Body of pancreas (tissue), 4 donors: Measurements from ENCODE around the gene PER3. TPM values are rescaled to one million over a fixed set of nuclear protein-coding genes. Genes with fewer than 3 reads are reported as not detected.
A peak's percentile ranks its signal among the peaks of the same experiment; 100 is the strongest.

Experiments used
- ATAC-seq: fragments of 150-250 bp; one replicate; pipeline ENCODE4 v1.9.1; 2016
- DNase-seq, 4 donors: peaks; one replicate each; pipeline ENCODE4 v3.0.0-alpha.2; 2019
- H3K27ac ChIP-seq, 4 donors: fragments of 200-600 bp; sonication (generic); 1 replicate in 3 of 4; 2 replicates in 1 of 4; pipeline versions ENCODE4 v1.5.1 to v1.6.1; 2016 to 2019; ENCODE audit warnings: mild to moderate bottlenecking in 1 of 4, mixed read lengths in 1 of 4, moderate library complexity in 1 of 4
- H3K27me3 ChIP-seq, 2 donors: fragments of 200-600 bp; sonication (generic); one replicate each; pipeline ENCODE4 v1.6.0; 2016; ENCODE audit warnings: mild to moderate bottlenecking in 1 of 2
- H3K36me3 ChIP-seq, 2 donors: fragments of 200-600 bp; sonication (generic); replicated peaks in 1 of 2; 2 replicates each; pipeline ENCODE4 v1.5.1; 2016; ENCODE audit warnings: low read depth in 2 of 2; ENCODE audit not compliant: insufficient read depth in 1 of 2
- H3K4me1 ChIP-seq: fragments of 200-600 bp; sonication (generic); one replicate; pipeline ENCODE4 v1.6.0; 2016
- H3K4me3 ChIP-seq, 2 donors: fragments of 200-600 bp; sonication (generic); 1 replicate in 1 of 2; 2 replicates in 1 of 2; pipeline ENCODE4 v1.5.1; 2016 to 2019
- H3K9me3 ChIP-seq, 3 donors: fragments of 200-600 bp; sonication (generic); 1 replicate in 2 of 3; 2 replicates in 1 of 3; pipeline ENCODE4 v1.5.1; 2016
- CTCF ChIP-seq, 7 experiments: fragments of 450-650 bp in 4 of 7; fragments of 200-600 bp in 3 of 7; sonication (generic) in 3 of 7; IDR thresholded peaks; one replicate each; pipeline ENCODE4 v1.5.1; 2016 to 2019; ENCODE audit warnings: antibody characterized with exemption in 7 of 7
- POLR2A ChIP-seq, 3 donors: fragments of 450-650 bp; IDR thresholded peaks; one replicate each; pipeline ENCODE4 v1.6.1; 2016; ENCODE audit warnings: antibody characterized with exemption in 3 of 3, mild to moderate bottlenecking in 2 of 3
- WGBS, 2 donors: methylation state at CpG; one replicate each; pipeline ENCODE4 v1.1.5; 2017; 5-methylcytosine and 5-hydroxymethylcytosine counted together
- intact Hi-C: fragments of 100-400 bp; cut with DNase I; formaldehyde crosslinking; loops from one replicate; pipeline ENCODE4 v1.15.1; 2023
- total RNA-seq, 2 donors: library from RNA; depleted of rRNA; stranded (reverse); fragments of >200 nt; gene quantifications; one replicate each; pipeline ENCODE4 v1.1.0, GENCODE V29; 2016

The PER3 gene
- total RNA-seq, 2 donors from 2014 or later = 10.4 to 11.9 TPM

GRCh38 chr1:7747605-7748004 lies 36.5 kb upstream of the PER3 start:
- Histone ChIP-seq H3K9me3 (no peaks in the 10 kb centered on the region), H3K27ac (no peak overlapping the region), H3K4me3 (no peak overlapping the region), H3K4me1 (peaks cover 4% of the 10 kb centered on the region), H3K36me3 (no peaks in the 10 kb centered on the region), H3K27me3 (no peaks in the 10 kb centered on the region)
- TF ChIP-seq POLR2A (IDR thresholded peaks at IDR 0.05) = no peak
- no peak for TF ChIP-seq CTCF (IDR thresholded peaks at IDR 0.05)
- ATAC-seq (no peak), DNase-seq (no peak)
- intact Hi-C loops = no loop called here
- 75 to 79% methylated on average over 5 of the region's 5 CpGs for WGBS, 2 donors

GRCh38 chr1:7749126-7749525 lies 35.0 kb upstream of the PER3 start:
- H3K9me3 ChIP-seq = no peaks in the 10 kb centered on the region
- WGBS, 2 donors = 48 to 54% methylated on average over 5 of the region's 5 CpGs
- H3K27ac ChIP-seq = no peak overlapping the region
- intact Hi-C loops = no loop called here
- no peaks in the 10 kb centered on the region for H3K27me3 ChIP-seq
- TF ChIP-seq POLR2A (IDR thresholded peaks at IDR 0.05) (no peak), CTCF (IDR thresholded peaks at IDR 0.05) (no peak)
- DNase-seq (no peak), ATAC-seq (no peak)
- H3K4me1 ChIP-seq = peaks cover 9% of the 10 kb centered on the region
- H3K36me3 ChIP-seq = no peaks in the 10 kb centered on the region
- no peak overlapping the region for H3K4me3 ChIP-seq

GRCh38 chr1:7751174-7751573 lies 32.9 kb upstream of the PER3 start:
- no peak for DNase-seq

GRCh38 chr1:7752512-7753417 lies 31.3 kb upstream of the PER3 start:
- Histone ChIP-seq H3K27me3 (no peaks in the 10 kb centered on the region), H3K4me3 (no peak overlapping the region), H3K36me3 (no peaks in the 10 kb centered on the region), H3K4me1 (peaks cover 9% of the 10 kb centered on the region), H3K9me3 (no peaks in the 10 kb centered on the region), H3K27ac (no peak overlapping the region)
- peak; percentile 71 to 82 (median 76) for DNase-seq
- WGBS, 2 donors = 10 to 13% methylated on average over 18 of the region's 18 CpGs
- ATAC-seq = peak; percentile 84
- intact Hi-C loops = no loop called here
- TF ChIP-seq POLR2A (IDR thresholded peaks at IDR 0.05) (no peak), CTCF (IDR thresholded peaks at IDR 0.05) (peak; percentile 51 to 90 (median 80))

More at GRCh38 chr1:7751174-7751573, 32.9 kb upstream of the PER3 start:
- 82 to 89% methylated on average over 11 of the region's 11 CpGs for WGBS, 2 donors
- H3K27ac ChIP-seq = no peak overlapping the region
- intact Hi-C loops = loop anchor here (2.0 kb wide), 1 partner anchor 86 kb away; no protein-coding TSS in a partner anchor
- no peak for ATAC-seq
- no peak overlapping the region for H3K4me3 ChIP-seq
- H3K4me1 ChIP-seq = peaks cover 9% of the 10 kb centered on the region
- TF ChIP-seq POLR2A (IDR thresholded peaks at IDR 0.05) = no peak
- TF ChIP-seq CTCF (IDR thresholded peaks at IDR 0.05) = no peak
- H3K9me3 ChIP-seq = no peaks in the 10 kb centered on the region
- no peaks in the 10 kb centered on the region for H3K36me3 ChIP-seq
- no peaks in the 10 kb centered on the region for H3K27me3 ChIP-seq
